ENCODE results near the gene FRMD4B.

GRCh38 chr3:69313251-69313650 lies 72.6 kb downstream of the FRMD4B start:
- TF ChIP-seq CTCF (IDR thresholded peaks at IDR 0.05) (no peak), POLR2A (IDR thresholded peaks at IDR 0.05) (no peak), POLR2AphosphoS5 (IDR thresholded peaks at IDR 0.05) (no peak)

Data from upper lobe of left lung (tissue), 4 donors.